ENCODE data around the gene TRAPPC6A.

The TRAPPC6A gene

DNA sequence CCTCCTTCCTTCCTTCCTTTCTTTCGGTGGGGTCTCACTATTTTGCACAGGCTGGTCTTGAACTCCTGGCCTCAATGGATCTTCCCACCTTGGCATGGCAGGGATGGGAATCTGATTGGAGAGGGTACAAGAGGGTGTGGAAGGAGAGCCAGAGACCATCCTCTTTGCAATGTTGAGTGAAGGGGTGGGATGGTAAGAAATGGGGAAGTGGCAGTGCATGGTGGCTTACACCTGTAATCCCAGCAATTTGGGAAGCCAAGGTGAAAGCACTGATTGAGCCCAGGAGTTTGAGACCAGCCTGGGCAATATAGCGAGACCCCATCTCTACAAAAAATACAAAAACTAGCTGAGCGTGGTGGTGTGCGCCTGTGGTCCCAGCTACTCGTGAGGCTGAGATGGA, 6.1 kb upstream of the TRAPPC6A start:
- Histone ChIP-seq H3K4me1 (ENCODE audit: control insufficient read depth, insufficient read depth, low read length) (0 out of 2 replicates have a peak, but pooled peaks cover 3% of the 10 kb centered on the region), H3K4me3 (ENCODE audit: low read depth, low read length) (no peak overlapping the region), H3K27ac (ENCODE audit: low read depth, low read length) (no peak overlapping the region), H3K9me3 (ENCODE audit: control insufficient read depth, insufficient read depth, low read depth, low read length) (no peaks in the 10 kb centered on the region), H3K36me3 (ENCODE audit: control insufficient read depth, insufficient read depth, low read length) (peaks cover 2% of the 10 kb centered on the region; the same call in 1 of the 2 replicates), H3K27me3 (ENCODE audit: control insufficient read depth, insufficient read depth, low read length) (no peaks in the 10 kb centered on the region), H3K9ac (ENCODE audit: low read length) (no peak overlapping the region)

GRCh38 chr19:45182758-45183157, 4.7 kb upstream of the TRAPPC6A start:
- Histone ChIP-seq H3K9ac (ENCODE audit: low read length) (no peak overlapping the region), H3K27ac (ENCODE audit: low read depth, low read length) (no peak overlapping the region), H3K4me1 (ENCODE audit: control insufficient read depth, insufficient read depth, low read length) (0 out of 2 replicates have a peak, but pooled peaks cover 3% of the 10 kb centered on the region), H3K9me3 (ENCODE audit: control insufficient read depth, insufficient read depth, low read depth, low read length) (no peaks in the 10 kb centered on the region), H3K36me3 (ENCODE audit: control insufficient read depth, insufficient read depth, low read length) (peaks cover 2% of the 10 kb centered on the region; the same call in 1 of the 2 replicates), H3K4me3 (ENCODE audit: low read depth, low read length) (no peak overlapping the region), H3K27me3 (ENCODE audit: control insufficient read depth, insufficient read depth, low read length) (no peaks in the 10 kb centered on the region)

GRCh38 chr19:45180936-45181335, 2.9 kb upstream of the TRAPPC6A start:
- H3K9ac ChIP-seq (ENCODE audit: low read length), result no peak overlapping the region
- no peak overlapping the region for H3K27ac ChIP-seq (ENCODE audit: low read depth, low read length)
- no peaks in the 10 kb centered on the region for H3K9me3 ChIP-seq (ENCODE audit: control insufficient read depth, insufficient read depth, low read depth, low read length)
- H3K36me3 ChIP-seq (ENCODE audit: control insufficient read depth, insufficient read depth, low read length), result peaks cover 2% of the 10 kb centered on the region; the same call in 1 of the 2 replicates
- no peaks in the 10 kb centered on the region for H3K4me1 ChIP-seq (ENCODE audit: control insufficient read depth, insufficient read depth, low read length)
- no peak overlapping the region for H3K4me3 ChIP-seq (ENCODE audit: low read depth, low read length)
- no peaks in the 10 kb centered on the region for H3K27me3 ChIP-seq (ENCODE audit: control insufficient read depth, insufficient read depth, low read length)

GRCh38 chr19:45179892-45180370, 1.9 kb upstream of the TRAPPC6A start:
- Histone ChIP-seq H3K36me3 (ENCODE audit: control insufficient read depth, insufficient read depth, low read length) (peaks cover 2% of the 10 kb centered on the region; the same call in 1 of the 2 replicates), H3K9ac (ENCODE audit: low read length) (peak overlapping the region; percentile 77), H3K4me1 (ENCODE audit: control insufficient read depth, insufficient read depth, low read length) (no peaks in the 10 kb centered on the region), H3K27ac (ENCODE audit: low read depth, low read length) (no peak overlapping the region), H3K4me3 (ENCODE audit: low read depth, low read length) (peak overlapping the region; percentile 87), H3K9me3 (ENCODE audit: control insufficient read depth, insufficient read depth, low read depth, low read length) (no peaks in the 10 kb centered on the region), H3K27me3 (ENCODE audit: control insufficient read depth, insufficient read depth, low read length) (no peaks in the 10 kb centered on the region)

GRCh38 chr19:45179072-45179891, 1.2 kb upstream of the TRAPPC6A start:
- Histone ChIP-seq H3K27me3 (ENCODE audit: control insufficient read depth, insufficient read depth, low read length) (no peaks in the 10 kb centered on the region), H3K36me3 (ENCODE audit: control insufficient read depth, insufficient read depth, low read length) (peaks cover 2% of the 10 kb centered on the region; the same call in 1 of the 2 replicates), H3K27ac (ENCODE audit: low read depth, low read length) (peak overlapping the region; percentile 37; the same call in 1 of the 2 replicates), H3K9me3 (ENCODE audit: control insufficient read depth, insufficient read depth, low read depth, low read length) (no peaks in the 10 kb centered on the region), H3K4me3 (ENCODE audit: low read depth, low read length) (peak overlapping the region; percentile 87), H3K4me1 (ENCODE audit: control insufficient read depth, insufficient read depth, low read length) (no peaks in the 10 kb centered on the region), H3K9ac (ENCODE audit: low read length) (peak overlapping the region; percentile 77)

- Histone ChIP-seq H3K27me3 (ENCODE audit: control insufficient read depth, insufficient read depth, low read length) (no peaks in the 10 kb centered on the region), H3K4me3 (ENCODE audit: low read depth, low read length) (peak within 1 kb of the TSS; percentile 87), H3K9ac (ENCODE audit: low read length) (peak within 1 kb of the TSS; percentile 78), H3K36me3 (ENCODE audit: control insufficient read depth, insufficient read depth, low read length) (peaks cover 2% of the 10 kb centered on the region; the same call in 1 of the 2 replicates), H3K27ac (ENCODE audit: low read depth, low read length) (peak within 1 kb of the TSS; percentile 37), H3K9me3 (ENCODE audit: control insufficient read depth, insufficient read depth, low read depth, low read length) (no peaks in the 10 kb centered on the region), H3K4me1 (ENCODE audit: control insufficient read depth, insufficient read depth, low read length) (no peaks in the 10 kb centered on the region)
These were observed 430 bp upstream of the TRAPPC6A start, which contains the start of gene BLOC1S3 for GRCh38 chr19:45178262-45179071. TSS of gene BLOC1S3 (plus strand) at chr19:45178784. CDS start at chr19:45179297, 513 bp downstream.

- Histone ChIP-seq H3K4me3 (ENCODE audit: low read depth, low read length) (no peak overlapping the region), H3K27me3 (ENCODE audit: control insufficient read depth, insufficient read depth, low read length) (no peaks in the 10 kb centered on the region), H3K9ac (ENCODE audit: low read length) (no peak overlapping the region), H3K36me3 (ENCODE audit: control insufficient read depth, insufficient read depth, low read length) (no peaks in the 10 kb centered on the region), H3K9me3 (ENCODE audit: control insufficient read depth, insufficient read depth, low read depth, low read length) (no peaks in the 10 kb centered on the region), H3K4me1 (ENCODE audit: control insufficient read depth, insufficient read depth, low read length) (no peaks in the 10 kb centered on the region; the same call in 1 of the 2 replicates), H3K27ac (ENCODE audit: low read depth, low read length) (no peak overlapping the region)
These were observed 2.3 kb downstream of the TRAPPC6A start for GRCh38 chr19:45175515-45176345.

GRCh38 chr19:45173816-45174215, 4.2 kb downstream of the TRAPPC6A start:
- no peaks in the 10 kb centered on the region for H3K27me3 ChIP-seq (ENCODE audit: control insufficient read depth, insufficient read depth, low read length)
- H3K36me3 ChIP-seq (ENCODE audit: control insufficient read depth, insufficient read depth, low read length), result no peaks in the 10 kb centered on the region
- H3K27ac ChIP-seq (ENCODE audit: low read depth, low read length), result no peak overlapping the region
- no peak overlapping the region for H3K9ac ChIP-seq (ENCODE audit: low read length)
- no peak overlapping the region for H3K4me3 ChIP-seq (ENCODE audit: low read depth, low read length)
- H3K4me1 ChIP-seq (ENCODE audit: control insufficient read depth, insufficient read depth, low read length), result no peaks in the 10 kb centered on the region; the same call in 1 of the 2 replicates
- H3K9me3 ChIP-seq (ENCODE audit: control insufficient read depth, insufficient read depth, low read depth, low read length), result no peaks in the 10 kb centered on the region

GRCh38 chr19:45172611-45173208, 5.3 kb downstream of the TRAPPC6A start:
- H3K9me3 ChIP-seq (ENCODE audit: control insufficient read depth, insufficient read depth, low read depth, low read length), result no peaks in the 10 kb centered on the region
- no peaks in the 10 kb centered on the region for H3K36me3 ChIP-seq (ENCODE audit: control insufficient read depth, insufficient read depth, low read length)
- H3K27ac ChIP-seq (ENCODE audit: low read depth, low read length), result no peak overlapping the region
- H3K9ac ChIP-seq (ENCODE audit: low read length), result no peak overlapping the region
- H3K4me3 ChIP-seq (ENCODE audit: low read depth, low read length), result no peak overlapping the region
- H3K27me3 ChIP-seq (ENCODE audit: control insufficient read depth, insufficient read depth, low read length), result no peaks in the 10 kb centered on the region
- no peaks in the 10 kb centered on the region; the same call in 1 of the 2 replicates for H3K4me1 ChIP-seq (ENCODE audit: control insufficient read depth, insufficient read depth, low read length)

DNA sequence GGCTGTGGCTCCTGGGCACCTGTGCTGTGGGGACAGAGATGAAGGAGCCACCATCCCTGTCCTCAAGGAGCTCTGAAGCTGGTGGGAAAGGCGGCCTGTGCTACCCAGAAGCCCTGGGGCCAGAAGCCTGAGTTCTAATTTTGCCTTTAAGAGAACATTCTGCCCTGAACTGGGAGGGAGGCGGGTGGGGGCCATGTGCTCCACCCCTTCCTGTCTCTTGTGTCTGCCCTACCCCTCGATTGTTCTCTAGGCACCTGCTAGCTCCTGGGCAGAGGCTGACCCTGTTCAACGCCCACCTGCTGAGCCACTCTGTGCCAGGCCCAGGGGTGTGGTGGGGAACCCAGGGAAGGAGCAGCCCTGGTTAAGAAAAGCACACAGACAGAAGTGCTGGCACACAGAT, 5.9 kb downstream of the TRAPPC6A start:
- Histone ChIP-seq H3K4me3 (ENCODE audit: low read depth, low read length) (no peak overlapping the region), H3K4me1 (ENCODE audit: control insufficient read depth, insufficient read depth, low read length) (peaks cover under 1% of the 10 kb centered on the region; the same call in 1 of the 2 replicates), H3K9me3 (ENCODE audit: control insufficient read depth, insufficient read depth, low read depth, low read length) (no peaks in the 10 kb centered on the region), H3K27me3 (ENCODE audit: control insufficient read depth, insufficient read depth, low read length) (no peaks in the 10 kb centered on the region), H3K9ac (ENCODE audit: low read length) (no peak overlapping the region), H3K27ac (ENCODE audit: low read depth, low read length) (no peak overlapping the region), H3K36me3 (ENCODE audit: control insufficient read depth, insufficient read depth, low read length) (no peaks in the 10 kb centered on the region)
